ELF-1 (cell line): ENCODE data around the gene ERMP1.
"Not testable (repeated sequence)": the region's sequence is repeated elsewhere in the genome, so short reads cannot be mapped to it uniquely, and the experiment has no call there.

Experiments used
- DNase-seq: peaks from one replicate; pipeline ENCODE4 v3.0.0-alpha.2; 2016; ENCODE audit warnings: low read depth, low spot score

The ERMP1 gene

DNA sequence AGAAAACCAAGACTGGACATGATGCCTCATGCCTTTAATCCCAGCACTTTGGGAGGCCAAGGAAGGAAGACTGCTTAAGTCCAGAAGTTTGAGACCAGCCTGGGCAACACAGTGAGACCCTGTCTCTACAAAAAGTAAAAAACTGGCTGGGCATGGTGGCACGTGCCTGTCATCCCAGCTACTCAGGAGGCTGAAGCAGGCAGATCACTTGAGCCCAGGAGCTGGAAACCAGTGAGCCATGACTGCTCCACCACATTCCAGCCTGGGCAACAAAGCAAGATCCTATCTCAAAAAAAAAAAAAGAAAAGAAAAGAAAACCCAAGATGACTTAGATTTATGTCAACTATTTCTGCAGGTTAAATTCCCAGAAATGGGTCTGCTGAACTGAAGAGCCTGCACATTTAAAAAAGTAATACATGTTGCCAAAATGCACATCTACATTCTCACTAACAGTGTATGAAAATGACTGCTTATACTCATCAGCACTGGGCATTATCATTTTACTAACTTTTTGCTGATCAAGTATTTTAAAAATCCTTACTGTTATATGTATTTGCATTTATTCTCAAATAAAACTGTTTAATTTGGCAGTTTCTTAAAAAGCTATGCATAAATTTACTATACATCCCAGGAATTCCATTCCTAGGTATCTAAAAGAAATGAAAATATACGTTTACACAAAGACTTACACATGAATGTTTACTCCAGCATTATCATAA, 14.3 kb downstream of the ERMP1 start:
- no peak for DNase-seq

DNA sequence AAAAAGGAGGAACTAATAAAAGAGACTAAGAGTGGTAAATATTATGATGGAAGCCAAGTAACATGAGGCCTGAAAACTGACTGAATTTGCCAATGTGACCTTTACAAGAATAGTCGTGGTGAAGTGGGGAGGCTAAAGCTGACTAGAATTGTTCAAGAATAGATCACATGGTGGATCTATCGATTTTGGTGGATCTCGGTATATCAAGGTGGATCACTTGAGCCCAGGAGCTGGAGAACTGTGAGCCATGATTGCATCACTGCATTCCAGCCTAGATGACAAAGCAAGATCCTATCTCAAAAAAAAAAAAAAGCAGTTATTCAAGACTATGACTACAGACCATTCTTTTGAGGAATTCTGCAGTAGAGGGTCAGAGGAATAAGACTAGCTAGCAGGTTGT, 15.1 kb downstream of the ERMP1 start:
- peak; percentile 14 for DNase-seq

GRCh38 chr9:5815461-5815860, 17.5 kb downstream of the ERMP1 start:
- DNase-seq, result no peak

- no peak for DNase-seq
Observed at GRCh38 chr9:5813824-5814223, 19.1 kb downstream of the ERMP1 start.

- no peak for DNase-seq
Observed at GRCh38 chr9:5811751-5812150, 21.2 kb downstream of the ERMP1 start.

GRCh38 chr9:5805478-5805877, 27.4 kb downstream of the ERMP1 start:
- DNase-seq, result no peak

GRCh38 chr9:5801739-5802113, 31.2 kb downstream of the ERMP1 start:
- no peak for DNase-seq

DNA sequence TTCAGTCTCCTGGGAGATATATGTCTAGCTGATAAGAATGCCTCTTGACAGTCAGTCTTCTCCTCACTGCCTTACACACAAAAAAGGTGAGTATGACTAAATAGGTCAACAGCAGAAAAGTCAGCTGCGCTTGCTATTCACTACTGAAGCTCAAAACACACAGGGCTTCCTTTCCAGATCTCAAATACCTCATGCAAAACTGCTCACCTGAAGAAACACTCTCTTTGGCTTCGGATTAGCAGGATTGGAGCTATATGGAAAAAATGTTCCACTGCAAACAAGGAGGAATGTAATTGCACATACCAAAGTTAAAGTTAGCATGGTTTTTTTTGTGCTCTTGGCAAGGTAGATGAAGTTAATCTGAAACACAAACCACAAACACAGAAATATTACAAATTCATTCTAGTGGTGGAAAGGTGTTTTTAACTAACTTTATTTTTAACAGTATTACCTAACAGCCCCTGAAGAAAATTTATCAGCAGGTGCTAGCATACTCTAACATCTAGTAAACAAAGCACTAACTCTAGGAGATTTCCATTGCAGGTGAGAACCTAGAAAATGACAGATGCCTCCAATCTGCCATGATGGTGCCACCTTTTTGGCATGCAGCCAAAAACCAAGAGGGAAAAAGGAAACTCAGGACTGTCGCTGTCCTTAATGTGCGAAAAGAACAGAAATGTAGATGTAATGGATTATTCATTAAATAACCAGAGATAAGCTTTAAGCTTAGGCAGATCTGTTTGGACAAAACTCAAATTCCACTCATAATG, 31.8 kb downstream of the ERMP1 start:
- no peak for DNase-seq

DNA sequence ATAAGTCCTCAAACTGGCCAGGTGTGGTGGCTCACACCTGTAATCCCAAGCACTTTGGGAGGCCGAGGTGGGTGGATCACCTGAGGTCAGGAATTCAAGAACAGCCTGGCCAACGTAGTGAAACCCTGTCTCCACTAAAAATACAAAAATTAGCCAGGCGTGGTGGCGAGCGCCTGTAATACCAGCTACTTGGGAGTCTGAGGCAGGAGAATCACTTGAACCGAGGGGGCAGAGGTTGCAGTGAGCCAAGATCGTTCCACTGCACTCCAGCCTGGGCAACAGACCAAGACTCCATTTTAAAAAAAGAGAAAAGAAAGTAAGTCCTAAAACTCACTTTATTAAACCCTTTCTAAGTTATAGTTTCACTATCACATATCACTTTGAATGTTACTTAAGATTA, 32.5 kb downstream of the ERMP1 start:
- not testable (repeated sequence) for DNase-seq

GRCh38 chr9:5799314-5799713, 33.6 kb downstream of the ERMP1 start:
- DNase-seq, result no peak

DNA sequence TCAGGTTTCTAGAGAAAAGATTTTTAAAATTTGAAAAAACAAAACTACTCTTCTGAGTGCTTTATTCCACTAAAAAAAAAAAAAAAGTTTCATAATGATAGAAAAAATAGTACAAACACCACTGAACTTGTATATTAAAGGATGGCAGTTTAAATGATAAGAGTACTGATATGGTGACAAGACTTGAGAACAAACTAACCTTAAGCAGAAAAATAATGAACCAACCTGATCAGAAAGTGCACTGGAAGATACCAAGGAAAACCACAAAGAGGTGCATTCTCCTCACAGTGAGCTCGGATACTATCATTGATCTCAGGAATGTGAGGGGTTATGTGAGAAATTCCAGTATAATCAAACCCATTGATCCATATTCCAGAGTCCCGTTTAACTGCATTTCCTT, 34.3 kb downstream of the ERMP1 start:
- DNase-seq, result no peak

- DNase-seq, result no peak
Observed at GRCh38 chr9:5796298-5796697, 36.6 kb downstream of the ERMP1 start.

DNA sequence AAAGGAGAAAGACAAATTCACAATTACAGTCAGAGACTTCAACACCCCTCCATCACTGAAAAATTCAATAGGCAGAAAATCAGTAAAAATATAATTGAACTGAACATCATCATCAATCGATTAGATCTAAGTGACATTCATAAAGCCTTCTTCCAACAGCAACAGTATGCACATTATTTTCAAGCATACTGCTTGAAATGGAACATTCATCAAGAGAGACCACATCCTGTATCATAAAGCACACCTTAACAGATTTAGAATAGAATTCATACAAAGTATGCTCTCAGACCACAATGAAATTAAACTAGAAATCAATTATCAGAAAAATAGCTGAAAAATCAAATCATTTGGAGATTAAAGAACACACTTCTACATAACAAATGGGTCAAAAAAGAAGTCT, 39.1 kb downstream of the ERMP1 start:
- DNase-seq, result no peak

DNA sequence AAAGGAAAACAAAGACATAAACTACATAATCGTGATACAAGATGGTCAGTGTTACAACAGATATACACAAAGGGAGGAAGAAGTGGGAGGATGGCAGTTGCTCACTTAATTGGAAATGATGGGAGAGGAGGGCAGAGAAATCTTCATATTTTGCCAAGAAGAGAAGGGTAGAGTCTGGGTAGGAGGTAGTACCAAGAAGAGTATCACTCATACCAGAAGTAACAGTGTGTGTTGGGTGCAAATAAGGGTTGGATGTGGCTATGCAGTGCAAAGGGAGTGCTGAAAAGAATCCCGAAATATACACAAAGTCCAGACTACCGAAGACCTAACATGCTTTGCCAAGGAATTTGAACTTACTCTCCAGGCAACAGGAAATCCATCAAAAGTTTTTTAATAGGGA, 41.0 kb downstream of the ERMP1 start:
- no peak for DNase-seq

GRCh38 chr9:5790923-5791322, 42.0 kb downstream of the ERMP1 start:
- no peak for DNase-seq

DNA sequence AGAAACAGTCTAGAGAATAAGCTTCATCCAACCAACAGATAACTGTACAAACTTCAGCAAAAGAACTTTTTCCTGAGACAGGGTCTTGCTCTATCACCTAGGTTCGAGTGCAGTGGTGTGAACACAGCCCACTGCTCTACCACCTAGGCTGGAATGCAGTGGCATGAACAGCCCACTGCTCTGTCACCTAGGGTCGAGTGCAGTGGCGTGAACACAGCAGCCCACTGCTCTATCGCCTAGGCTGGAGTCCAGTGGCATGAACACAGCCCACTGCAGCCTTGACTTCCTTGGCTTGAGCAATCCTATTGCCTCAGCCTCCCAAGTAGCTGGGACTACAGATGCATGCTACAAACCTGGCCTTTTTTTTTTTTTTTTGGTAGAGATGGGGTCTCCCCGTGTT, 43.4 kb downstream of the ERMP1 start:
- no peak for DNase-seq

- no peak for DNase-seq
Observed at GRCh38 chr9:5787759-5788302, 45.1 kb downstream of the ERMP1 start.

DNA sequence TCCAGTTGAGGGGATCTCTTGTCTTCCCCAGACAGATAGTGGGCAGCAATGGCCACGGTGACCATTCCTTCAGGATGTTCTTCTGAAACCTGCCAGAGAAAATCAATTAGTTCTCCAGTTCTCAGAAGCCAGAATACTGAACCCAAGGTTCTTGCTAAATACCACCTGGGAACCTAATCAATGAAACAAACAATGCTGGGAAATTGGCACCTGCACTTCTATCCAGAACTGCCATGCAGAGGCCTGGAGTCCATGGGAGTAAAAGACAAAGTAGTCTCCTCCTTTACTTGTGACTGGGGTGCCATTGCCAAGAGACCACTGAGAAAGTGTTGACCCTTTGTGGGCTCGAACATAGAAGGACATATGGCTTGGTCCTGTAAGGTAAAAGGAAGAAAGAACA, 45.7 kb downstream of the ERMP1 start:
- no peak for DNase-seq

GRCh38 chr9:5786370-5787127, 46.4 kb downstream of the ERMP1 start:
- DNase-seq, result no peak

DNA sequence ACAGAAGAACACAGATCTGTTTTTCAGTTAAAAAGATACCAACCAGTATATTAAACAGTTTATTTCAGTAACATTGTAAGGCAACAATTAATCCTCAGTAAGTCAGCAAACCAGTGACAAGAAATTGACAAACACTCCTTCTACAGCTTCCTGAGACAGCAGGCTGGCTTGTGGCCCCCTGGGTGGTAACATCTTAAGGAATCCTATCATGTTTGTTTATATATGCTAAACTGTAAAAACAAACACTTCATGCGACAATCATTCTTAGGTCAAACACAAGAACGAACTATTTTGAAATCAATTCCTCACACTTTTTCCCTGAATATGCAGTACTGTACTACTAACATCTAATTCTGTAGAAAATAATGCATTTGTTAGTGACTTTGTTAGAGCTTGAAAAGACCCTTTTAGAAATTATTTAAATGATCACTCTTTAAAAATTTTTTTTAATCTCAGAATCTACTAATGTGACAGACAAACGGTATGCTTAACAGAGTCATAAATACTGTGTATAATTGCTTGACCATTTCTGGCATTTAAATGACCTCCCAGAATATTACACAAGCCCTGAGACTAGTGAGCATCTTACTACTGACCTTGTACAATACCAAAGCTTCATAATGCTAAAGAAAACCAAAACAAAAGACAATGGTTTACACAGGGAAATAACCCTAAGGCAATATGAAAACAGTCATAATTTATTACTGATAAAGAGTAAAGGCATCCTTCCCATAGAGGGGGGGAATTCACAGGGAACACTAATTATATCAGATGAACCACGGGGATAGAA, 48.2 kb downstream of the ERMP1 start:
- no peak for DNase-seq

DNA sequence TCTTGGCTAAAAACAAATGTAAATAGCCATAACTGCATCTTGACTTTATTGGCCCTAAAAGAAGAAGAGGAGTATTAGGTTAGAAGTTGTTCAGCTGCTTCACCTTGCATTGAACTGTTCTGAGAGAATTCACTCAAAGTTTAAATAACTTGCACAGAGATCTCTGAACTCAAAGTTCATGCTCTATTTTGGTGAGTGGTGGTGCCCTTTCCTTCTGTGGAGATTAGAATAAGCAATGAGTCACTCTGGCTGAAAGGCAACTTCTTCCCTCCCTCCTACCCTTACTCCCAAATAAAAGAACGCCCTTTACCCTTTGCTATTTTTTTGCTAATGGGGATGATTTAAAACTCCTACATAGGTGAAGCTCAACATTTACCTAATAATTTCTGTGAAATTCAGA, 48.9 kb downstream of the ERMP1 start:
- no peak for DNase-seq

GRCh38 chr9:5783420-5783819, 49.5 kb downstream of the ERMP1 start:
- not testable (repeated sequence) for DNase-seq
